GM18868 (cell line): ENCODE data around the gene ASB6.
"Not testable (repeated sequence)": the region's sequence is repeated elsewhere in the genome, so short reads cannot be mapped to it uniquely, and the experiment has no call there.

ENCODE experiments used
- ATAC-seq: cut with Tn5 transposase; IDR thresholded peaks from one replicate; pipeline ENCODE4 v1.9.1; 2021; ENCODE audit warnings: mild to moderate bottlenecking, moderate library complexity; ENCODE audit not compliant: unreplicated experiment

Gene ASB6

GRCh38 chr9:129667850-129668249 is 25.9 kb upstream of the ASB6 start:
- ATAC-seq = no peak

DNA sequence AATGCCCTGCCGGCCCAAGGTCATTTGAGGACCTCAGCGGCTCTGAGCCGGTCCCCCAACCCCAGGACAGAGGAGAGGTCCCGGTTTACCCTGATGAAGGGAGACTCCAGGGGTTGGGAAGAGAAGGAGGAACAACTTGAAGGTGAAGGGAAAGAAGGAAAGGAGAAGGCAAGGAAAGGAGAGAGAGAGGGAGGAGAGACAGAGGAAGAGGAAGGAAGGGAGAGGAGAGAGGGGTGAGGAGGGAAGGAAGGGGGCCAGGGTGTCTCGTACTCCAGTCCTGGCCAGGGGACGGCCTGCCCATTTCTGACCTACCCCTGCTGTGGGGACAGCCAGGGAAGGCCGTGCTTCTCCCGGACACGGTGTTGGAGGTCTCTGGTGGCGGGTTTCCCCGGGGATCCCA is 25.4 kb upstream of the ASB6 start:
- ATAC-seq = no peak

DNA sequence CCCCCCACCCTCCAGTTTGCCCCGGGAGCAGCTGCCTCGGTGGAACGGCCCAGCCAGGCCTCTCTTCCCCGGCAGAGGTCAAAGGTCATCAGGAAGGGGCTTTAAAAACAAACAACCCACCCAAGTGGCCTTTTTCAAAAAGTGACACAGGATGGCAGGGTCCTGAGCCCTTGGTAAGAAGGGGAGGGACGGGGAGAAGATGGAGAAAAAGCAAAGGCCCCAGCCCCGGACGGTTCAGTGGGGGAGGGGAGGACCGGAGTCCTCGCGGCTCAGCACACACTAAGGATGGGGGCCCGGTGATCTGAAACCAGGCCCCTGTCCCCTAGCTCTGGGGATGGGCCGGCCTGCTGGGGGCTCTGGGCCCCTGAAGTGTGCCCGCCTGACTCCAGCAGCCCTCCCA is 24.6 kb upstream of the ASB6 start:
- ATAC-seq = no peak

DNA sequence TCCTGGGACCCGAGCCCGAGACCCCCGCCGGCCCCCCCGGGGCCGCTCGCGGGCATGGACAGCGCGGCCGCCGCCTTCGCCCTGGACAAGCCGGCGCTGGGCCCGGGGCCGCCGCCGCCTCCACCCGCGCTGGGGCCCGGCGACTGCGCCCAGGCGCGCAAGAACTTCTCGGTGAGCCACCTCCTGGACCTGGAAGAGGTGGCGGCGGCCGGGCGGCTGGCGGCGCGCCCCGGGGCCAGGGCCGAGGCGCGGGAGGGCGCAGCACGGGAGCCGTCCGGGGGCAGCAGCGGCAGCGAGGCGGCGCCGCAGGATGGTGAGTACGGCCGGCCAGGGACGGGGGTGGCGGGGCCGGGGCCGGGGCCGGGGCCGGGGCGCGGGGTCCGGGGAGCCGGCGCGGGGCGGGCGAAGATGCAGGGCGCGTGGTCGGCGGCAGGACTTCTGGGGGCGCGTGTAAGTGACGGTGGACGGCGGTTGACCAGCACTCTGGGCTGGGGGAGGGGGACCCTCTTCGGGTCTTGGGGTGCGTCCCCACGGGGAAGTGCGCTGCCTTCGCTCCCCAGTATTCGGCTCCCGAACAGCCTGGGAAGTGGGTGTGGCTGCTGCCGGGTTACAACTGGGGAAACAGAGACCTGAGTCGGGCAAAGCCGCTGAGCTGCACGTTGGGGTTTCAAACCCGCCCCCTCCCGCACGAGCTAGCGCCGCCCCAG is 24.0 kb upstream of the ASB6 start:
- ATAC-seq = no peak

DNA sequence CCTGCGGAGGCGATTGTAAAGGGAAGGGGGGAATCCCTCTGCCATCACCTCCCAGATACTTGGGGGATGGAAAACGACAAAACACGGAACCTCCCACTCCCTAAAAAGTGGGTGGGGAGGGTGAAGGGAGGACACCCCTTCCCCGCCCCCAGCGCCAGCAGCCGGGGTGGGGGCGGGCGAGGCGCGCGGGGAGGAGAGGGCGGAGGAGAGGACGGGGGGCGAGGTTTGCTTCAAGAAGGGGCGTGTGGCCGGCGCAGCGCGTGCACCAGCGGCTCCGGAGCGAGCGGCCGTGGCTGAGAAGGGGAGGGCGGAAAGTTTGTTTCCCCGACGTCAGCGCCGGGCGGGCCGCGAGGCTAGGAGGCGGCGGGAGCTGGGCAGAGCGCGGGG is 23.4 kb upstream of the ASB6 start, which contains the start of gene PRRX2:
TSS of gene PRRX2 (plus strand) at position 259 of the 387 bp plus-strand sequence. CDS start 221 bp downstream, outside the sequence.
- no peak for ATAC-seq

GRCh38 chr9:129664746-129665388 is 22.9 kb upstream of the ASB6 start:
- ATAC-seq = no peak

GRCh38 chr9:129662239-129662638 is 20.3 kb upstream of the ASB6 start:
- ATAC-seq = not testable (repeated sequence)

GRCh38 chr9:129661029-129661428 is 19.1 kb upstream of the ASB6 start:
- ATAC-seq = no peak

- ATAC-seq = no peak
Observed at GRCh38 chr9:129656795-129657390, 14.9 kb upstream of the ASB6 start.

GRCh38 chr9:129655696-129656095 is 13.7 kb upstream of the ASB6 start:
- ATAC-seq = no peak

DNA sequence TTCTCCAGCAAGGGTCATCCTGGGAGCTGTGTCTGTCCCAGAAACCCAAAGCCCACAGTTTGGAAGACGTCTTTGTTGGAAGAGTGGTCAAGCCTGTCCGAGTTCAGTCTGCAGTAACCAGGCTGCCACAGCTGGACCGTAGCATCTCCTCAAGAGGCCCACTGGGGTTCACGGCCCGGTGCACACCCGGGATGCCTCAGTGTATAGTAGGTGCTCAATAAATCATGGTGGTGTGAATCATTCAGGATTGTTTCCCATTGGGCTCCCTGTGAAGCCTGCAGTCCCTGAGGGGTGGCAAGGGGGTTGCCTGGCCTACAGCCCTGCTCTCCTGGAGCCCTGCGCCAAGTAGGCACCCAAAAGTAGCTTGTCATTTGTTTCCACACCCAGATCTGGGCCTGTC is 13.2 kb upstream of the ASB6 start:
- ATAC-seq = no peak

DNA sequence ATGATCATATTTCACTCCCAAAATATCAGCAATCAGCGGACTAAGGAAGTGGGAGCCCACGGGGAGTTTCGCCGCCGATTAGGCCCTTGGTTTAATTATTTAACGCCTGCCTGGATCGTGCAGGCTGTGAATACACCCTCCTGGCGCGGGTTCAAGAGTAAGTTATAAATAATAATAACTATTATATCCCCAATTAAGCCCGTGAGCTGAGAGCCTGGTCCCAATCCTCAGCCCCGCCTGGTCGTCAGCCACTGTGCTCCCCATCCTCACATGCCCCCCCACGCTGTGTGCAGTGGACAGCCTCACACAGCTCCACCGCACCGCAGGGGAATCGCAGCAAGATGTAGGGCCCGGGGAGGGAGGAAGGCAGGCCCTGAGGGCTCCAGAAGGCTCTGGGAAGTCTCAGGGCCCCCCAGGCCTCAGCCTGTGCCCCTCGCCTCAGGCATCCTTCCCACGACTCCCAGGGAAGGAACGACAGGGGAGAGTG is 12.6 kb upstream of the ASB6 start:
- ATAC-seq = no peak

GRCh38 chr9:129653823-129654553 is 12.0 kb upstream of the ASB6 start:
- ATAC-seq = no peak

DNA sequence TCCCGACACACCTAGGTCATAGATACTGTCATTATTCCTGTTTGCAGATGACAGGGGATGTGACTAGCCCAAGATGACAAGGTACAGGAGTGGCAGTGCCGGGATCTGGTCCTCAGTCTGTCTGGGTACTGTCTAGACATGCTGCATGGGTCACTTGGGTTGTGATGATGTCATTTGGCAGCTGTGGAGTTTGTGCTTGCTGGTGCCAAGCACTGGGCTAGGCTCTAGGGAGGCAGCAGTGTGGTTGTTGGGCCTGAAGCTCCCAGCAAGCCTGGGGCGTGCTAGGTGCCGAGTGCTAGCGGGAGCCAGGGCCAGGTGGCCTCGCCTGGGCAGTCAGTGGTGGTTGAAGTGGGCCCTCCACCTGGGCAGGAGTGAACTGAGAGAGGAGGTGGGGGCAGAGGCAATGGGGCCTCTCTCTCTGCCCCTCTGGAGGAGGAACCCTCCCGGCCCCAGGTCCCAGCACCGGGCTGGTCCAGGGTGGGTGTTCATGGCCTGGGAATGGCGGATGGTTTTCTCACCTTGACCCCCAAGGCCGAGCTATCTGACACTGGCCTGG is 8.8 kb upstream of the ASB6 start:
- no peak for ATAC-seq

- ATAC-seq = no peak
Observed at GRCh38 chr9:129649726-129650679, 8.1 kb upstream of the ASB6 start.

DNA sequence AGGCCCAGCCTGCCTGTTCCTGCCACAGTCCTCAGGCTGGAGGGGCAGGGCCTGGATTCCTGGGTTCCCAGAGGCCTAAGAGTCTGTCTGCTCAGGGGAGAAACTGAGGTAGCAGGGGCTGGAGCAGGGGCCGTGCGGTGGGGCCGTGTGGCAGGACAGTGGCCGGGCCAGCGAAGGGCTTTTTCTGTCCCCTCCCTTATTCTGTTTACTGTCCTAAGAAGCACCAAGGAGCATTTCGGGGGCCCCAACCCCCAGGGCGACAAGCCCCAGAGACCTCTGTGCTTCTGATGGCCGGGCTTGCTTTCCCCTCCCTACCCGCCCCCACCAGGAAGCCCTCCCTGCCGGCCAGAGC is 6.8 kb upstream of the ASB6 start:
- ATAC-seq = no peak

- ATAC-seq = no peak
Observed at GRCh38 chr9:129648092-129648763, 6.3 kb upstream of the ASB6 start.

DNA sequence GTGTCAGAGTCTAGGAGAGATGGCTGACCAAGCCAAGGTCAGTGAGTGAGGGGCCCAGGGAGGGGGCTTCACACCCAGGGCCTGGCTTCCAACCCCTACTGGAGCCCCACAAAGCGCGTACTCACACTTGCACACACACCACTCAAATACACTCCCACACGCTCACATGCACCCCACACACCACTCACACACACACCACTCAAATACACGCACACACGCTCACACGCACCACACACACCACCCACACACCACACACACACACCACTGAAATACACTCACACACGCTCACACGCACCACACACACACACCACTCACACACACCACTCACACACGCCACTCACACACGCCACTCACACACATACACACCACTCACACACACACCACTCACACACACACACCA is 5.7 kb upstream of the ASB6 start:
- ATAC-seq = no peak

DNA sequence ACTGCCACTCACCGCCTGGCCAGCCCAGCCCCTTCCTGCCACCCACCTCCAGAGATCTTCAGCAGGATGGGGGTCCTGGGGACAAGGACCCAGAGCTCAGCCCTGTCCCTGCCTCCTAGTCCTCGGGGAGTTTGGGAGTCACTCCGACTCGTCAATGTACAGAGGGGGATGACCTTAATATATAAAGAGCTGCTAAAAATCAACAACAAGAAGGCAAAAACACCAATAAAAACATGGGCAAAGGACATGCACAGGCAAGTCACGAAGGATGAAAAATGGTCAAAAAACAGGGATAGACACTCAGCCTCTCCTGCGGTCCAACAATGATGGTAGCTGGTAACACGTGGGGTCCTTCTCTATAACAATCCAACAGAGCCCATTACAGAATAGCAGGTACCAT is 4.7 kb upstream of the ASB6 start:
- no peak for ATAC-seq

GRCh38 chr9:129646252-129646651 is 4.3 kb upstream of the ASB6 start:
- no peak for ATAC-seq
